NT2/D1 (cell line): Measurements from ENCODE around the gene ERBB4.

ENCODE experiments used
- SUZ12 ChIP-seq: IDR thresholded peaks from 2 replicates; pipeline ENCODE4 v1.6.1; 2011; ENCODE audit not compliant: insufficient read length, insufficient read depth; ENCODE audit errors: extremely low read depth
- YY1 ChIP-seq: IDR thresholded peaks from 2 replicates; pipeline ENCODE4 v1.6.1; 2011; ENCODE audit not compliant: insufficient read length, insufficient read depth

DNA sequence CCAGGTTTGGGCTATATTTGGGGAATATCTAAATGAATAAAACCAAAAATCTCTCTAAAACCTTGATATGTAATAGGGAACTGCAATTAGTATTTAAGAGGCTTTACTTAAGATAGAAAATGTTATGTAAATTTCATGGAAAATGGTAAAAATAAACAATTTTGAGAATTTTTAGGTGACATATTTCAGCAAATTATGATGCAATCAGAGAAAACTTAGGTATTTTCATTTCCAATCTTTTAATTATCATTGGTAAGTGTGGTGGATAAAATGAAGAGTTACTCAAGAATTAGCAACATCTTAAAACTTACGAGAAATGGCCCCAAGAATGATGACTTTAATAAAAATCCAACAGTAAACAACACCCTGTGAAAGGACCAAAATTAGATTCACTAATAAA lies 571.4 kb downstream of the ERBB4 start:
- TF ChIP-seq YY1 (no peak), SUZ12 (no peak)
